NCI-H146 (cell line): ENCODE results near the gene PTPN4.
"Not testable (repeated sequence)": the region's sequence is repeated elsewhere in the genome, so short reads cannot be mapped to it uniquely, and the experiment has no call there.

Experiments
- DNase-seq: peaks from one replicate; lab custom pipeline; 2025; lab: John Stamatoyannopoulos, UW

PTPN4 gene

DNA sequence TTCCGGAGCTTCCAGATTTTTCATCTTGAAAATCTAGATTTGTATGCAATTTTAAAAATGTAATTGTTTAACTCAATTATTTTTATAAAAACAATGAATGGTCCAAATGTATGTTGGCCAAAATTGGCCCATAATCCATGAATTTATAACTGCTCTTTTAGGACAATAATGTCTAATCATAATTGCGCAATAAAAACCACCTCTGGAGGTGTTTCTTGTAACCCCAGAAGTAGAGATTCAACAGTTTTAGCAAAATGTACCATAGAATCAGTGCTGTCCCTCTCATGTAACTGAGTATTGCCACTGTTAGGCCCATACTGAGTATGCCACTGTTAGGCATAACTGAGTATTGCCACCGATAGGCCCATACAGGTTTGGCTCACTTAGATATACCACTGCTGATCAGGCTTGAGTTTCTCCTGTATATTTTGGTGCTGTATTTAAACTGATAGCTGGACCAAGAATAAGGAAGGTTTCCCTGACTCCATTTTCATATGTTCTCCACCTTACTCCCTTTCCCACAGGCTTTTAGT is 182.3 kb downstream of the PTPN4 start:
- no peak for DNase-seq

GRCh38 chr2:119943058-119943457 is 183.3 kb downstream of the PTPN4 start:
- DNase-seq, result no peak

GRCh38 chr2:119947535-119947934 is 187.8 kb downstream of the PTPN4 start:
- DNase-seq, result no peak

- DNase-seq, result no peak
These were observed 191.2 kb downstream of the PTPN4 start for GRCh38 chr2:119950966-119951365.

DNA sequence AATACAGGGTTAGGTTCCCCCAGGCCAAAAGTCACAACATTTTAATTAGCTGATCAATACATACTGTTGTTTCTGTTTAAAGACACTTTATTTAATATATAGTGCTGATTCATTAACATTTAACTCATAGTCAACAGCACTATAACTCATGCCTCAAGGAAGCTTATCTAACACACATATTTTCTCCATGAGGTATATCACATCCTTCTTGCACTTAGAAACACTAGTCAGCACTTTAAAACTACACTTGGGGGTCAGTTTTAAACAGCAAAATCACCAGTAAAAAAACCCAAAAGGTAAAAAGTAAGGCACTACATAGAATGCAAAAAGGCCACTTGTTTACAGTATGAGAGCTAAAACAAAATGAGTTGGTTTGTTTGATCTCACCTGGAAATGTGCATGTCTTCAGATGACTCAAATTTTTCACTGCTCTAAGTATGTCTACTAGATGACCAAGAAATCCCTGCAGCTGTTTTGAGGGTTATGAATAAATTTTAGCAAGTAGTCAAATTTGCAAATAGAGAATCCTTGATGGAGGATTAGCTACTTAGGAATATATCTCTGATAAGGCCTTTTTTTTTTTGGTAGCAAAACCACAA is 199.0 kb downstream of the PTPN4 start:
- DNase-seq, result no peak

DNA sequence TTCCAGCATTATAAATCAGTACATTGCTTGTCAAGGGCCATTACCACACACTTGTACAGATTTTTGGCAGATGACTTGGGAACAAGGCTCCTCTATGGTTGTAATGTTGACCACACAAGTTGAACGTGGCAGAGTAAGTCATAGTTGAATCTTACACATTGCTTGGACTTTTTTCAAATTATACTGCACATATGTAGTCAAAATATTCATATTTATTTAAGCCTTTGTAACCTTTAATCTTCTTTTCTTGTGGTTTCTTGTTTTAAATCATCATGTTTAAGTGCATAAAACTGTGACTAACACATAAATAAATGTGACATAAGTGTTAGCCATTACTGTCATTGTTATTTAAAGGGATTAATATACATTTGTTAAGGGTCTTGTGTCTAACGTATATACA is 201.1 kb downstream of the PTPN4 start:
- DNase-seq, result no peak

DNA sequence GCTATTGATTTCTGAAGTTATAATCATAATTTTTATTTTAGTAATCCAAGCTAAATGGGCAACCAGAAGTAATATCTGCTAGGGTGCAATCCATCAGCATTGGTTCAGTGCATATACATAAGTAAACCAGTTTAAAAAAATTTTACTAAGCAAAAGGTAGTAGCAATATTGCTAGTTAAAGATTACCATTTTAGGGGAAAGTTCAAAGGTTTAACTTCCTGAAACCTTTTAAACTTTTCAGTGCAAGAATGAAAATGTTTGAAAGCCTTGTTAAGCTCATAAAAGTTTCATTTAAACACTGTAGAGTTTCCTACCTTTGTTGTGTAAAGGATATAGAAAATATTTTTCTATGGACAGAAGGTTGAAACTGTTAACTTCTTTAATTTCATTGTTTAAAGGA is 222.2 kb downstream of the PTPN4 start:
- no peak for DNase-seq

- no peak for DNase-seq
These were observed 222.8 kb downstream of the PTPN4 start for GRCh38 chr2:119982506-119982905.

DNA sequence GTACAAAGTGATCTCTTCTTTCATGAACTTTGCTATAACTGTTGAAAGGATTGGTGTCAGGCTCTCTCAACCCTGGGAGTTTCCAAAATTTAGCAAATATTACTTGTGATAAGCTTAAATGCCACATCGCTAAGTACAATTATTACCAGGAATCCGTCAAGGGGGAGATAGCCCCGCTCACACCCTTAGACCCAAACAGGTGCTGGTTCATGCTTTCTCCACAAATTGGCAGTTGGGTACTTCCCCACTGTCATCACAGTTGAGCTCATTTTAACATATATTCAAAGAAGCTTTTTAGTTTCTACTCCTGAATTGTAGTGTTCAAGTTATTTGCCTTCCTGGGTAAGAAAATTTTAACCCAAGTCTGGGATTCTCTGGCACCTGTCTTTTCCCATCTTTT is 223.4 kb downstream of the PTPN4 start:
- no peak for DNase-seq

DNA sequence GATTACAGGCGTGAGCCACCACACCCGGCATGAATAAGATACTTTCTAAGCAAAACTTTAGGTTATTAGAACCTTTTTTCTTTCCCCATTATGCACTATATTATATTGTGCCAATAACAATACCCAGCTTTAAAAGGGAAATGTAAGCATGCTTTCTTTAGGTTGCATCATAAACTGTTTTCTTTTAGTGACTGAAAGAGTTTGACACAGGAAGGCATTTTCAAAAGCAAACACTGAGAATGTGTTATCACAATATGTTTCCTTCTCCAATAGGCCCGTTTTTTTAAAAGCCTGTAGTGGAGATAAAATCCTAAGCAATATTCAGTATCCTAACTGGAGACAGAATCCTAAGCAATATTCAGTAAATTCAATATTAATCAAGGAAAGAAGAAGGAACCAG is 236.4 kb downstream of the PTPN4 start:
- no peak for DNase-seq

DNA sequence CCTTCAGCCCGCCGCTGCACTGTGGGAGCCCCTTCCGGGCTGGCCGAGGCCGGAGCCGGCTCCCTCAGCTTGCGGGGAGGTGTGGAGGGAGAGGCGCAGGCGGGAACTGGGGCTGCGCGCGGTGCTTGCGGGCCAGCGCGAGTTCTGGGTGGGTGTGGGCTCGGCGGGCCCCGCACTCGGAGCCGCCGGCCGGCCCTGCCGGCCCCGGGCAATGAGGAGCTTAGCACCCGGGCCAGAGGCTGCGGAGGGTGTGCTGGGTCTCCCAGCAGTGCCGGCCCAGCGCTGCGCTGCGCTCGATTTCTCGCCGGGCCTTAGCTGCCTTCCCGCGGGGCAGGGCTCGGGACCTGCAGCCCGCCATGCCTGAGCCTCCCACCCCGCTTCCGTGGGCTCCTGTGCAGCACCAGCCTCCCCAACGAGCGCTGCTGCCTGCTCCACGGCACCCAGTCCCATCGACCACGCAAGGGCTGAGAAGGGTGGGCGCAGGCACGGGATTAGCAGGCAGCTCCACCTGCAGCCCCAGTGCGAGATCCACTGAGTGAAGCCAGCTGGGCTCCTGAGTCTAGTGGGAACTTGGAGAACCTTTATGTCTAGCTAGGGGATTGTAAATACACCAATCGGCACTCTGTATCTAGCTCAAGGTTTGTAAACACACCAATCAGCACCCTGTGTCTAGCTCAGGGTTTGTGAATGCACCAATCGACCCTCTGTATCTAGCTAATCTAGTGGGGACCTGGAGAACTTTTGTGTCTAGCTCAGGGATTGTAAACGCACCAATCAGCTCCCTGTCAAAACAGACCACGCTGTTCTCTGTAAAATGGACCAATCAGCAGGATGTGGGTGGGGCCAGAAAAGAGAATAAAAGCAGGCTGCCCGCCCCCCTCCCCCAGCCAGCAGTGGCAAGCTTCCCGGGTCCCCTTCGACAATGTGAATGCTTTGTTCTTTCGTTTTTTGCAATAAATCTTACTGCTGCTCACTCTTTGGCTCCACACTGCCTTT is 237.5 kb downstream of the PTPN4 start:
- DNase-seq, result not testable (repeated sequence)

DNA sequence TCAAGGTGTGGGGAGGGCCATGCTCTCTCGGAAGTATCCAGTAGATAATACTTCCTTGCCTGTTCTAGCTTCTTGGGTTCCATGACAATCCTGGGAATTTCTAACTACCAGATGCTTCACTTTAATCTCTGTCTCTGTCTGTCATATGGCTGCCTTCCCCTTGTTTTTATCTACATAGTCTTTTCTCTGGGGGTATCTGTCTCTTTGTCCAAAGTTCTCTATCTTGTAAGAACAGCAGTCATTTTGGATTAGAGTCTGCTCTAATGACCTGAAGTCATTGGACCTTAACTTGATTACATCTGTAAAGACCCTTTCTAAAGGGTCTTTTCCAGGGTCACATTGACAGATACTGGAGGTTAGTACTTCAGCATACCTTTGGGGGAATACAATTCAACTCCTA is 241.7 kb downstream of the PTPN4 start:
- DNase-seq, result no peak

- no peak for DNase-seq
These were observed 244.5 kb downstream of the PTPN4 start for GRCh38 chr2:120004254-120004653.

GRCh38 chr2:120005834-120006521 is 246.3 kb downstream of the PTPN4 start:
- DNase-seq, result no peak

DNA sequence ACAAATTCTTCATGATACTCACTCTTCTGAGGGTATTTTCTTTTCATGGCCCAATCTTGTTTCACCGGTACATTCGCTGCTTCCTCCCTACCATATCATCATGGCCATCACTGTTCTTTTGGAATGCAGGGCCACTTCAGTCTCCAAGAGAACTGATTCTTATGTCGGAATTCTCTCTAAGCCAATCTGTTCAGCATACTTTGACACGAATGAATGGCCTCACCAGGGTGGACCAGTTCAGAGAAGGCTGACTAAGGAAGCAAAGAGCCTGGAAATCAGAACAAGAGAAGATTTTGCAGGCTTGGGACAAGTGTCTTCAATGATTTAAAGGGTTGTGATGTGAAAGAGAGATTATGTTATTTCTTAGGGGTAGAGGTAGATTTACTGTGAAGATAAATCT is 248.1 kb downstream of the PTPN4 start:
- DNase-seq, result no peak

- peak; percentile 32 for DNase-seq
These were observed 252.6 kb downstream of the PTPN4 start for GRCh38 chr2:120012363-120012762.

GRCh38 chr2:120012771-120013596 is 253.3 kb downstream of the PTPN4 start, which contains the start of gene EPB41L5:
TSS of gene EPB41L5 (plus strand) at chr2:120013077. CDS start at chr2:120019085, 6,008 bp downstream.
- peak; percentile 97 for DNase-seq

- DNase-seq, result peak; percentile 72
These were observed 254.0 kb downstream of the PTPN4 start for GRCh38 chr2:120013597-120014223.

DNA sequence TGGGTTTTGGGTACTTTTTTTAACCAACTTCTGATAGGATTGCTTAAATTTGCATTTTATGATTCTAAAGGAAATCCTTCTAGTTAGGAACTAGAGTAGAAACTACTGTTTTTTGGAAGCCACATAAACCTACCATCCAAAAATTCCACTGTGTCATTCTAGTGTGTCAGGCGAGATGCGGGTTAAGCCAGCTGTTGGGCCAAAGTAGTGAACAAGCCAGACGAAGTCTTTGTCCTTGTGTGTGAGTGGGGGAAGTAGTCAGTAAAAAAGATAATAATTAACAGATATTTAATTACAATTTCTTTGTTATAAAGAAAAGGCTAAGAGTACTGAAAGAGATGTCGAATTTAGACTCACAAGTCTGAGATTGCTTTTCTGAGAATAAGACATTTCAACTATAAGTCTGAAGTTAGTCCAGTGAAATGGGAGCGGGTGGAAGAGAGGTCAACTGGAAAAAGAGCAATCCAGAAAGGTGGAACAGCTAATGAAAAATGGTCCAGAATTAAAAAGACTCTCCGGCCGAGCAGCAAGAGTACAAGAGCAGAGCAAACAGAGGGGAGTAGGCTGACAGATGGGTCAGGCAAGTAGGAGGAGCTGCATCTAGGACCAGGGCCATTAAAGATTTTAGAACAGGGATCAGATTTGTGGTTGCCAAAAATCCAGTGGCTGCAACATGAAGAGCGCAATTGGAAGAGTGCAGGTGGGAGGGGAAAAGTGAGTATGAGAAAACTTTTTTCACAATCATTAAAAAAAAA is 254.7 kb downstream of the PTPN4 start:
- DNase-seq, result no peak

DNA sequence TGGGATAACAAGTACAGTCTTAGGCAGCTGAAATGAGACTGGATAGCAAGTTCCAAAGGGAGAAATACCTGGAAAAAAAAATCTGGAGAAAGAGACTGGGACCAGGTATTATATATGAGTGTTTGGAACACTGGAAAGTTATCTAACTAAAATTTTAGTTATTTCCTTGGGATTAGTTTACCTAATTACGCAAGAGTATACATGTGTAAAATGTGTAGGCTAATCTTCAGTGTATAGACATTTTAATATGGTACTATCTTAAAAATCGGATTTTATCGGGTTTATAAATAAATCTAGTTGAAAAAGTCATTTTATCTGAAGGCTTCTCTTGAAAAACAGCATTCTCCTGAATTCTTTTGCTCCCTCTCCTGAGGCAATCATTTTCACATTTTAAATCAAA is 257.1 kb downstream of the PTPN4 start:
- no peak for DNase-seq
